ENCODE measurements around the gene GDF10.

- TF ChIP-seq ZNF18 (tag by site-specific recombination; IDR thresholded peaks at IDR 0.05) = no peak
- TF ChIP-seq CTCF (tag by site-specific recombination; IDR thresholded peaks at IDR 0.05) = no peak
- TF ChIP-seq GLI4 (tag by site-specific recombination; IDR thresholded peaks at IDR 0.05) = no peak
- no peak for TF ChIP-seq ZNF302 (tag by site-specific recombination; IDR thresholded peaks at IDR 0.05; ENCODE audit: low read depth)
- TF ChIP-seq BCL11A (tag by site-specific recombination; IDR thresholded peaks at IDR 0.05; ENCODE audit: low read depth) = no peak
- no peak for TF ChIP-seq ZNF239 (tag by site-specific recombination; IDR thresholded peaks at IDR 0.05)
Observed at GRCh38 chr10:47357911-47358310, 57.9 kb downstream of the GDF10 start.
